Sigmoid colon (tissue), 7 donors: ENCODE measurements around the gene TMC8. TPM values are rescaled to one million over a fixed set of nuclear protein-coding genes. Genes with fewer than 3 reads are reported as not detected.

Experiments used
- DNase-seq: peaks from one replicate; pipeline ENCODE4 v3.0.0-alpha.2; 2019
- H3K27ac ChIP-seq, 4 donors: fragments of 200-600 bp; sonication (generic); one replicate each; pipeline ENCODE4 v1.5.1; 2016 to 2019; ENCODE audit warnings: mild to moderate bottlenecking in 1 of 4
- H3K27me3 ChIP-seq, 3 donors: fragments of 200-600 bp; sonication (generic); one replicate each; pipeline ENCODE4 v1.5.1; 2019; ENCODE audit warnings: mild to moderate bottlenecking in 1 of 3
- H3K36me3 ChIP-seq, 4 donors: fragments of 200-600 bp; sonication (generic); one replicate each; pipeline ENCODE4 v1.5.1; 2016 to 2019
- H3K4me1 ChIP-seq, 4 donors: fragments of 200-600 bp; sonication (generic); one replicate each; pipeline ENCODE4 v1.5.1; 2017 to 2019
- H3K4me3 ChIP-seq, 4 donors: fragments of 200-600 bp; sonication (generic); one replicate each; pipeline ENCODE4 v1.5.1; 2017 to 2019; ENCODE audit warnings: mild to moderate bottlenecking in 2 of 4, moderate library complexity in 1 of 4
- H3K9me3 ChIP-seq, 4 donors: fragments of 200-600 bp in 3 of 4; sonication (generic) in 3 of 4; one replicate each; pipeline versions ENCODE4 v1.5.1 to v1.6.1; 2013 to 2019
- CTCF ChIP-seq, 4 experiments: fragments of 450-650 bp in 3 of 4; fragments of 200-600 bp in 1 of 4; IDR thresholded peaks; one replicate each; pipeline ENCODE4 v1.5.1; 2016 to 2019; ENCODE audit warnings: antibody characterized with exemption in 4 of 4, mild to moderate bottlenecking in 3 of 4, moderate library complexity in 2 of 4
- EP300 ChIP-seq, 4 donors: sonication (generic); formaldehyde crosslinking; IDR thresholded peaks; one replicate each; pipeline ENCODE4 v1.6.1; 2017; ENCODE audit warnings: antibody characterized with exemption in 4 of 4
- POLR2A ChIP-seq, 2 donors: fragments of 450-650 bp; IDR thresholded peaks; one replicate each; pipeline ENCODE4 v1.6.1; 2016; ENCODE audit warnings: antibody characterized with exemption in 2 of 2, mild to moderate bottlenecking in 2 of 2, moderate library complexity in 2 of 2
- POLR2AphosphoS5 ChIP-seq, 4 donors: sonication (generic); formaldehyde crosslinking; IDR thresholded peaks; one replicate each; pipeline ENCODE4 v1.6.1; 2017; ENCODE audit warnings: antibody characterized with exemption in 4 of 4
- WGBS, 2 donors: extraction: QIAGEN DNeasy Blood & Tissue Kit; methylation state at CpG; one replicate each; pipeline ENCODE4 v1.1.7; 2013; 5-methylcytosine and 5-hydroxymethylcytosine counted together
- intact Hi-C: fragments of 100-400 bp; cut with DNase I; formaldehyde crosslinking; loops from one replicate; pipeline ENCODE4 v1.15.1; 2023
- polyA plus RNA-seq, 3 donors: library from polyadenylated mRNA; stranded (reverse); fragments of 200-250 nt; gene quantifications; one replicate each; pipeline ENCODE4 v1.2.3, GENCODE V29; 2013
- total RNA-seq, 4 donors: library from RNA; depleted of rRNA; stranded (reverse); fragments of >200 nt; gene quantifications; one replicate each; pipeline ENCODE4 v1.1.0, GENCODE V29; 2016
- donor health status: healthy with polysubstance abuse.
- donor health status: Bipolar disorder and iron deficiency.
- donor health status: healthy.

Gene TMC8
- total and polyA plus RNA-seq, 7 donors = 1.8 to 51.7 (median 3.0) TPM

- Histone ChIP-seq H3K27me3 (peaks cover 5 to 24% (median 11%) of the 10 kb centered on the region in 3 donors), H3K4me1 (peaks cover 0 to 23% (median 22%) of the 10 kb centered on the region in 4 donors), H3K9me3 (no peaks in the 10 kb centered on the region), H3K27ac (no peak overlapping the region), H3K36me3 (peaks cover 0 to 5% (median 0%) of the 10 kb centered on the region in 4 donors), H3K4me3 (no peak overlapping the region)
- intact Hi-C loops = no loop called here
- 97% methylated on average over 5 of the region's 5 CpGs for WGBS, 2 donors
- no peak for DNase-seq
- TF ChIP-seq EP300 (IDR thresholded peaks at IDR 0.05) (no peak), CTCF (IDR thresholded peaks at IDR 0.05) (no peak), POLR2AphosphoS5 (IDR thresholded peaks at IDR 0.05) (no peak), POLR2A (IDR thresholded peaks at IDR 0.05) (no peak)
Observed at GRCh38 chr17:78123258-78123929, 7.2 kb upstream of the TMC8 start.

GRCh38 chr17:78124081-78124835, 6.3 kb upstream of the TMC8 start:
- no peaks in the 10 kb centered on the region for H3K9me3 ChIP-seq
- H3K36me3 ChIP-seq = peaks cover 0 to 5% (median 0%) of the 10 kb centered on the region in 4 donors
- TF ChIP-seq EP300 (IDR thresholded peaks at IDR 0.05) (no peak), CTCF (IDR thresholded peaks at IDR 0.05) (no peak), POLR2AphosphoS5 (IDR thresholded peaks at IDR 0.05) (no peak), POLR2A (IDR thresholded peaks at IDR 0.05) (no peak)
- H3K4me1 ChIP-seq = peaks cover 0 to 32% (median 30%) of the 10 kb centered on the region in 4 donors
- intact Hi-C loops = no loop called here
- H3K27ac ChIP-seq = peak overlapping the region in 2 of 4 donors; percentile 14 to 19
- no peak for DNase-seq
- WGBS, 2 donors = 59 to 75% methylated on average over 30 of the region's 30 CpGs
- no peak overlapping the region for H3K4me3 ChIP-seq
- peaks cover 10 to 33% (median 20%) of the 10 kb centered on the region in 3 donors for H3K27me3 ChIP-seq

- intact Hi-C loops = no loop called here
- Histone ChIP-seq H3K36me3 (peaks cover 0 to 5% (median 0%) of the 10 kb centered on the region in 4 donors), H3K4me3 (no peak overlapping the region), H3K27ac (peak overlapping the region in 3 of 4 donors; percentile 14 to 38 (median 19)), H3K27me3 (peaks cover 10 to 38% (median 25%) of the 10 kb centered on the region in 3 donors), H3K9me3 (no peaks in the 10 kb centered on the region), H3K4me1 (peaks cover 0 to 37% (median 30%) of the 10 kb centered on the region in 4 donors)
- TF ChIP-seq EP300 (IDR thresholded peaks at IDR 0.05) = no peak
- no peak for TF ChIP-seq POLR2AphosphoS5 (IDR thresholded peaks at IDR 0.05)
- TF ChIP-seq POLR2A (IDR thresholded peaks at IDR 0.05) = no peak
- no peak for TF ChIP-seq CTCF (IDR thresholded peaks at IDR 0.05)
- 56 to 84% methylated on average over 12 of the region's 12 CpGs for WGBS, 2 donors
- DNase-seq = no peak
Observed at GRCh38 chr17:78124836-78125137, 5.8 kb upstream of the TMC8 start.

- 65 to 81% methylated on average over 39 of the region's 39 CpGs for WGBS, 2 donors
- H3K9me3 ChIP-seq = no peaks in the 10 kb centered on the region
- TF ChIP-seq POLR2A (IDR thresholded peaks at IDR 0.05) = no peak
- TF ChIP-seq EP300 (IDR thresholded peaks at IDR 0.05) = no peak
- no peak for TF ChIP-seq CTCF (IDR thresholded peaks at IDR 0.05)
- TF ChIP-seq POLR2AphosphoS5 (IDR thresholded peaks at IDR 0.05) = no peak
- intact Hi-C loops = no loop called here
- H3K4me3 ChIP-seq = no peak overlapping the region
- peaks cover 0 to 39% (median 33%) of the 10 kb centered on the region in 4 donors for H3K4me1 ChIP-seq
- H3K27me3 ChIP-seq = peaks cover 10 to 44% (median 31%) of the 10 kb centered on the region in 3 donors
- peaks cover 0 to 5% (median 0%) of the 10 kb centered on the region in 4 donors for H3K36me3 ChIP-seq
- no peak for DNase-seq
- H3K27ac ChIP-seq = peak overlapping the region; percentile 38 to 77 (median 64)
Observed at GRCh38 chr17:78125138-78125913, 5.2 kb upstream of the TMC8 start.
